GM19193 (cell line): ENCODE results near the gene ALKBH6.

ENCODE experiments used
- POLR2A ChIP-seq: IDR thresholded peaks from 4 replicates; pipeline ENCODE4 v1.6.1; 2011; ENCODE audit not compliant: insufficient read depth, insufficient read length; ENCODE audit errors: extremely low read depth

Gene ALKBH6

GRCh38 chr19:35990156-35990555 is 23.9 kb downstream of the ALKBH6 start:
- no peak for TF ChIP-seq POLR2A

DNA sequence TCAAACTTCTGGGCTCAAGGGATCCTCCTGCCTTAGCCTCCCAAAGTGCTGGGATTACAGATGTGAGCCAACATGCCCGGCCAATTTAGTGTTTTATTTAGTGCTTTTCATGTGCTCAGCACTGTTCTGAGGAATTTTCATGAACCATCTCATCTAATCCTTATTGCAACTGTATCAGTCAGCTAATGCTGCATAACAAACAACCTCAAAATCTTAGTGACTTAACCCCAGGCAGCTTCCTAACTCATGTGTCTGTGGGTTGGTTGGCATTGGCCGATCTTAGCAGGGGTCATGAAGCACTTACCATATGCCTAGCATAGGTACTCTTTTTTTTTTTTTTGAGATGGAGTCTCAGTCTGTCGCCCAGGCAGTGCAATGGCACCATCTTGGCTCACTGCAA is 25.2 kb downstream of the ALKBH6 start:
- no peak for TF ChIP-seq POLR2A

- no peak for TF ChIP-seq POLR2A
These were observed 26.5 kb downstream of the ALKBH6 start for GRCh38 chr19:35987571-35987896.

DNA sequence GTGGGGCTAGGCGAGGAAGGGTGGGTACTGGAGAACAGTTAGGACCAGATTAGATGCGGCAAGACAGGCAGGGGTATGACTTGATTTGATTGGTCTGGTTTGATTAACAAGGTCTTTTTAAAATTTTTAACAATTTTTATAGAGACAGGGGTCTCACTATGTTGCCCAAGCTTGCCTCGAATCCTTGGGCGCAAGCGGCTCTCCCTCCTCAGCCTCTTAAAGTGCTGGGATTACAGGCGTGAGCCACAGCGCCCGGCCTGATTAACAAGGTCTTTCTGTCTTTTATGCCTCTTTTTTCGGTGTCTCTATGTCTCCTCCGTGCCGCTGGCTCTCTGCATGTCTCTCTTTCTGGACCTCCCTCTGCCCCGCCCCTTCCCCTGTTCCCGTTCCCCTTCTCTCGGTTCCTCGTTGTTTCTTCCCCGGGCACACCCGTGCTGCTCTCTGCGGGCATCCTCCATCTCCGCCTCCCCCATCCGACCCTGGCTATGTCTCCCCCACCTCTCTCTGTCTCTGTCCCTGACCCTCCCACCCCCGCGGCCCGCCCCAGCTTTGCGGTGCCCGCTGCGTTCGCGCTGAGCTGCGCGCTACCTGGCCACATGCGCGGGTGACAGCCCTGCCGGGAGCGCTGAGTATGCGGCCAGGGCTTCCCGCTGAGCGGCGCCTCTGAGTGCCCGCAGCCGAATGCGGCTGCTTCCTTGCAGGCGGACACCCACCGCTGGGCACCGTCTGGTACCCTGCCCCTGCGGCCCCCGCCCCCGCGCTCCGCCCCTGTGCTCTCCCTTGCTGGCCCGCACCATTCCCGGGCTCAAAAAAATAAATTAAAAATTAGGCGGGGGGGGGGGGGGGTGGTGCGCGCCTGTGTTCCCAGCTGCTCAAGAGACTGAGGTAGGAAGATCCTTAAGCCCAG is 27.1 kb downstream of the ALKBH6 start:
- TF ChIP-seq POLR2A: no peak

DNA sequence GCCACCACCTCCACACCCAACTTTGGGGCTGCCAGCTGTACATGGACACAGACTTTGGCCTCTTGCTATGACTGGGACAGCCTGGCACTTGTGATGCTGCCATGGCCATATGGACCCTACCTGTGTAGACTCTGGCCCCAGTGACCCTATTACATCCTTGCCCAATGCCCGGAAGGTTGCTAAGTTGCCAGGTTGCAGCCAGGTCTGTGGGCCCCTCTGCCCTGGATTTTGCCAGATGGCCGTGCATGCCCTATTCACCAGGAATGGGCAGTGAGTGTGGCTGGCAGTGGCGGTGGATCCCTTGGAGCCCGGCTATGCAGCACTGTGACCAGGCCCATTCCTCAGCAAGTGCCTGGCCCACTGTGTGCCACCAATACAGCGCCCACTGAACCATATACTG is 27.9 kb downstream of the ALKBH6 start:
- TF ChIP-seq POLR2A: no peak

- TF ChIP-seq POLR2A: no peak
These were observed 30.8 kb downstream of the ALKBH6 start for GRCh38 chr19:35983177-35983576.

- no peak for TF ChIP-seq POLR2A
These were observed 35.1 kb downstream of the ALKBH6 start for GRCh38 chr19:35978832-35979365.

DNA sequence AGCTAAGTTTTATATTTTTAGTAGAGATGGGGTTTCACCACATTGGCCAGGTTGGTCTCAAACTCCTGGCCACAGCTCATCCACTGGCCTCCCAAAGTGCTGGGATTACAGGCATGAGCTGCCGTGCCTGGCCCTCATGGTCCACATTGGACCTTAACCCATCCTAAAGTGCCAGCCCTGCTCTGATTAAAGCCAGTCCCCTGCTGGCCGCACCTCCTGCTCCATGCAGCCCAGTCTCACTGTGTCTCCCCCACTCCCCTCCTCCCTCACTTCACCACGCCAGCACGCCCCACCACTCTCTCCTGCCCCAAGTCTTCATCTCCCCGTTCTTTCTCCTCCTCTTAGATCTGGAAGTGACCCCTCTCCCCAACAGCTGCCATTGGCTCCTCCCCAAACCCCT is 35.7 kb downstream of the ALKBH6 start:
- no peak for TF ChIP-seq POLR2A

DNA sequence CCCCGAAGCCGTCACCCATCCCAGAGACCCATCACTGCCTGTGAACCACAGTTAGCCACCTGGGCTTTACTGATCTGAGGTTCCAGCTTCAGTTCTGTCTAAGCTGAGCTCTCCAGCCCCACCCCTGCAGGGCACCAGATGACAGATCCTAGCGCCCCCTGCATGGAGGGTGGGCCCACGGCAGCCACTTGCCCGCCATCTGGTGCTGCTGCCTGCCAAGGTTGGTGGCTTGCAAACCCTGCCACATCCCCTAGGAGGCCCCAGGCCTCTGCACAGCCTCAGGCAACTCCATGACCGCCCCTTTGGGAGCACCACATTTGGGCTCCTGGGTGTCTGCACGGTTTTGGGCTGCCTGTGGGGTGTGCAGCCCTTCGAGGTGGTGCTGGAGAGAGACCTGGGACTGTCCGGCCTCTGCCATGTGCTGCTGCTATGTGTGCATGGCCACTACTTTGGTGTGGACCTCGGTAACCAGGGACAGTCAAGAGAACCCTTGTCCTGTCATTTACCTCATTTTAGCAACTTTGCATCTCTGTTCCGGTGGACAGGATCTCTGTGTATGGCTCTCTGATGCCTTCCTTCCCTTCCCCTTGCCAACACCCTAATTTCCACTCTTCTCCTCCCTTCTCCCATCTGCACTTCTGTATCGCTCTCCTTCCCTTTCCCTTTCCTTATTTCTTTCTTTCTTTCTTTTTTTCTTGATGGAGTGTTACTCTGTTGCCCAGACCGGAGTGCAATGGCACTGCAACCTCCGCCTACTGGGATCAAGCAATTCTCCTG is 36.4 kb downstream of the ALKBH6 start:
- TF ChIP-seq POLR2A: no peak

DNA sequence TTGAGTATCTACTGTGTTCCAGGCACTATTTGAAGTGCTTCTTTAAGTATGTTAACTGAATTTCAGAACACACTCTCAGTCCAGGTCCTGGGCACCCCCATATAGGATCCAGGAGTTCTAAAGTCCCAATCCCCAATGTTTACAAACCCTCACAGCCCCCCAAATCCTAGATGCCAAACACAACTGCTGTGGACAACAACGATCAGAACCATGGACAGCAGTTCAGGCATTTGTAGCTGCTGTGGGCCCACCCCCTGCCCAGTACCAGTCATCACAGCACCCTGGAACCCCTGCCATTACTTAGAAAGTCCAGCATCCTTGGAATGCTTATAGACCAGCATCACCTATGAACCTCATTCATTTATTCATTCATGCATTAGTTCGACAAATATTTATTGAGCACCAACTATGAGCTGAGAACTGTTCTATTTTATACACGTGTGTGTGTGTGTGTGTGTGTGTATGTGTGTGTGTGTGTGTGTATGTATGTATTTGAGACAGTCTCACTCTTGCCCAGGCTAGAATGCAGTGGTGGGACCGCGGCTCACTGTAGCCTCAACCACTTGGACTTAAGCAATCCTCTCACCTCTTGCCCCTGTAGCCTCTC is 38.3 kb downstream of the ALKBH6 start:
- TF ChIP-seq POLR2A: no peak

DNA sequence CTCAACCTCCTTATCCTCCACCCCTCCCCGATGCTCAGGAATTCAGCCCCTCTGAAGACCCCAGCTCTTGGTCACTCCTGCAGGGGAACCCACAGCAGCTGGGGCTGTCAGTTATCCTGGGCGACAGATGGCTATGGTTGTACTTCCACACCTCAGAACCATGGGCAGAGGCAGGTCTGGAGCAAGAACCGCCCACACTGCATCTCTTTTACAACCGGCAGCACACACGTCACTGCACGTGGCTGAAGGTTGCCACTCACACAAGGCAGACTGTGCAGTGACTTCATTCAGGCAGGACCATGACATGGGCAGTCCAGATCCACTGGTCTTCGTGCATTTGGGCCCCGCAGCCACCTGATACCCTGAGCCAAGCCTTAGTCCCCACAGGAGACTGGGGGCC is 40.5 kb downstream of the ALKBH6 start:
- no peak for TF ChIP-seq POLR2A

DNA sequence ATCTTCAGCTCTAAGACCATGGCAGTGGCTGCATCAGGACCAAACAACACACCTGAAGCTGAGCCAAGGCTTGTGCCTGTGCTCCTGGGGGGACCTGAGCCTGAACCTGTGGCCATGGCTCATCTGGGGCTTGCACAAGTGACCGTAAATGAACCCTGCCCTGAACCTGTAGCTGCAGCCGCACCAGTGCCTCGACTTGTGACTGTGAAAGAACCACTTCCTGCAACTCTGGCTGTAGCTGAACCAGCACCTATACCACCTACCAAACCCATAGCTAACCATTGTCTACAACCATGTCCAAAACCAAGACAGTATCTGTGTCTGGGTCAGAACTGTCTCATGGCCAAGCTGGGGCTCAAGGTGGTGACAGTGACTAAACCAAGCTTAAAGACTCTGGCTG is 47.2 kb downstream of the ALKBH6 start:
- TF ChIP-seq POLR2A: no peak

DNA sequence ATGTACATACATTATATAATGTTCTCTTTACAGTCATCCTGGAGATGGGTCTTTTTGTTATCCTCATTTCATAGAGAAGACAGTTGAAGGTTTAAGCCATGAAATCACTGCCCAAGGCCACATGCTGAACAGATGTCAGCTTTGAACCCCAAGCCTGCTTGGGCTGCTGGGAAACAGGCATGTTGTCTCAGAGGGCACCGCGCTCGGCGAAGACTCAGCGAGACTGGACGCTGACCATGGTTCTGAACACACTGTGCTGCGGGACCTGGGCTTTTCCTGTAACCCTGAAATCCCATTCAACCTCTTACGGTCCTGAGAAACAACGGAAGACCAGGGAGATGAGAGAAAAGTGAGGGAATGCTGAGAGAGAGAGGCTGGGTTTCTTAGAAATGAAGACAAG is 50.5 kb downstream of the ALKBH6 start:
- no peak for TF ChIP-seq POLR2A

GRCh38 chr19:35960432-35960972 is 53.5 kb downstream of the ALKBH6 start:
- no peak for TF ChIP-seq POLR2A

DNA sequence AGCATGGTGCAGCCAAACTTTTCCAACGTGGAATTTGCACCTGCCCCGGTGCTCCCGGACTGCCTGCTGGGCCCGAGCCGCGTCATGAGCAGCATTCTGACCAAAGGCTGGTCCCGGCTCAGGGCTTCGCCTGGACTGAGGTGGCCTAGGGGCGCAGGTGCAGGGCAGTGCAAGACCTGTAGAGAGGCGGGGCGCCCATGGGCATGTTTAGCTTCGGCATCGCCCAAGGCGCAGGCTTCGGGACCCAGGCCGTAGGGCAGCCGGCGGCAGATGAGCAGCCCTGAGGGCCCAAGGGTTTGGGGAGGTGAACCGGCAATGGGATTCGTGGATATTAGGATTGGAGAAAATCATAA is 54.1 kb downstream of the ALKBH6 start:
- TF ChIP-seq POLR2A: no peak
